ENCODE data around the gene ANKRD44.

The ANKRD44 gene

DNA sequence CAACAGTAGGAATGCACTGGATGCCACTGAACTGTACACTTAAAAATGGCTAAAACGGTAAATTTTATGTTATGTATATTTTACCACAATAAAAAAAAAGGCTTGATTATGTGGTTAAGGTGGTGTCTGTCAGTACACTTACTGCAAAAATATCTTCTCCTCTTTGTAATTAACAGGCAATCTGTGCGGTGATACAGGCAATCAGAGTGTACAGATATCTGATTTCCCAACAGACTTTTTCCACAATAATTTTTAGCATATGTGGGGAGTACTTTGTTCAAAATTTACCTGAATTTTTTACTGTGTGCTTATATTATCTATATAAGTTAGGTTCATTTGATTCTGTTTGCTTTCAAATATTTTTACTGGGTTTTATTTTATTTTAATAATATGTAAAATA lies 209.1 kb downstream of the ANKRD44 start:
- Histone ChIP-seq H3K36me3 (replicated peaks) (no peaks in the 10 kb centered on the region), H3K27me3 (replicated peaks) (no peaks in the 10 kb centered on the region), H3K4me3 (ENCODE audit: low read depth, low read length) (no peak overlapping the region), H3K27ac (no peak overlapping the region)
- in situ Hi-C loops (cut with HindIII; ENCODE audit: low pct_ligation_motif_present, low sequenced_read_pairs): no loop called here
- TF ChIP-seq, protein P1, sequence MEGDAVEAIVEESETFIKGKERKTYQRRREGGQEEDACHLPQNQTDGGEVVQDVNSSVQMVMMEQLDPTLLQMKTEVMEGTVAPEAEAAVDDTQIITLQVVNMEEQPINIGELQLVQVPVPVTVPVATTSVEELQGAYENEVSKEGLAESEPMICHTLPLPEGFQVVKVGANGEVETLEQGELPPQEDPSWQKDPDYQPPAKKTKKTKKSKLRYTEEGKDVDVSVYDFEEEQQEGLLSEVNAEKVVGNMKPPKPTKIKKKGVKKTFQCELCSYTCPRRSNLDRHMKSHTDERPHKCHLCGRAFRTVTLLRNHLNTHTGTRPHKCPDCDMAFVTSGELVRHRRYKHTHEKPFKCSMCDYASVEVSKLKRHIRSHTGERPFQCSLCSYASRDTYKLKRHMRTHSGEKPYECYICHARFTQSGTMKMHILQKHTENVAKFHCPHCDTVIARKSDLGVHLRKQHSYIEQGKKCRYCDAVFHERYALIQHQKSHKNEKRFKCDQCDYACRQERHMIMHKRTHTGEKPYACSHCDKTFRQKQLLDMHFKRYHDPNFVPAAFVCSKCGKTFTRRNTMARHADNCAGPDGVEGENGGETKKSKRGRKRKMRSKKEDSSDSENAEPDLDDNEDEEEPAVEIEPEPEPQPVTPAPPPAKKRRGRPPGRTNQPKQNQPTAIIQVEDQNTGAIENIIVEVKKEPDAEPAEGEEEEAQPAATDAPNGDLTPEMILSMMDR (IDR thresholded peaks at IDR 0.05; ENCODE audit: low read depth, low read length, missing control alignments): no peak
- DNase-seq: no peak

DNA sequence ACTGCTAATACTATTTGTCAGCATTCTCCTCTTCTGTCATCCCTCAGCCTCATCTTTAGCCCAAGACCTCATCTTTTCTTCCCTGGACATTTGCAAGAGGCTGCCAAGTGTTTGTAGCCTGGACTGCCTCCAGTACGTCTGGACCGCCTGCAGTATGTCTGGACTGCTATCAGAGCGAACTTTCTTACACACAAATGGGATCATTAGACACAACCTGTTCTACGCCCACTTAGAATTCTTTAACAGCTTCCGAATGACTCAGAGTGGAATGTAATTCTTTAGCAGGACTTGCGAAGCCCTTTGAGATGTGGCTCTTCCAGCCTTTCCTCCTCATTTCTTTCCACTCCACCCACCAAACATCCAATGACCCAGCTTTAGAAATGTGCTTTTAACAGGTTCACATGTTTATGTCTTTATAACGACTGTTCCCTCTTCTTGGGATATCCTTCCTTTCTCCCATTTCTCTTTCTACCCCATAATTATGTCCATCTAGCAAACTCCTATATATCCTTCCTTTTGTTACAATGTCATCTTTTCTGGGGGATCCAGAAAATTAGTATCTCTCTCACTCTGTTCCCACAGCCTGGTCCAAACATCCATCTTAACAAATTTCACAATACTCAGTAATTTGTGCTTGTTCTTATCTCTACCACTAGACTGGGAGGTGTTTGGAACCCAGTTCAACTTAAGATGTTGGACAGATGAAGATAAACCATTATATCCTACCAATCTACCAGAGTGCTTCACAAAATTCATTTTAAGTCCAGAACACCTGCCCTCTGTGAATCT lies 212.8 kb downstream of the ANKRD44 start:
- Histone ChIP-seq H3K4me3 (ENCODE audit: low read depth, low read length) (no peak overlapping the region), H3K27me3 (replicated peaks) (no peaks in the 10 kb centered on the region), H3K27ac (no peak overlapping the region), H3K36me3 (replicated peaks) (no peaks in the 10 kb centered on the region)
- peak; percentile 87 for DNase-seq
- in situ Hi-C loops (cut with HindIII; ENCODE audit: low pct_ligation_motif_present, low sequenced_read_pairs): no loop called here
- TF ChIP-seq, protein P1 (IDR thresholded peaks at IDR 0.05; ENCODE audit: low read depth, low read length, missing control alignments): no peak

DNA sequence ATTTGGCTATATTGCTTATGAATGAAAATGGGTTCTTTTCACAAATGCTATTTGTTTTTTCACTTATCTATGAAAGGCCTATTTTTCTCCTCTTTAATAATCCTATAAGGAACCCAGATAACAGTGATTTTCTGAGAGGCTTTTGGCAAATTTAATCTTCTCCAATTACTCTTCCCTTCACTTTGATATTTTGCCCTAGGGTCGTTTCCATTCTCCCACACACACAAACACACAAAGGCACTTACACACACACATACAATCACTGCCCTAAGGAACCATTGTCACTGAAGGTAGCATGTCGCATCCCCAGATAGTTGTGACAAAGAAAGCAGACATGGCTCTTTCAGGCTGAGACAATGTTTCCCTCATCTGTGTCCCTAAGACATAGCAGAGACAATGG lies 213.9 kb downstream of the ANKRD44 start:
- TF ChIP-seq, protein P1 (IDR thresholded peaks at IDR 0.05; ENCODE audit: low read depth, low read length, missing control alignments): no peak
- Histone ChIP-seq H3K36me3 (replicated peaks) (no peaks in the 10 kb centered on the region), H3K4me3 (ENCODE audit: low read depth, low read length) (no peak overlapping the region), H3K27ac (no peak overlapping the region), H3K27me3 (replicated peaks) (no peaks in the 10 kb centered on the region)
- in situ Hi-C loops (cut with HindIII; ENCODE audit: low pct_ligation_motif_present, low sequenced_read_pairs): no loop called here
- no peak for DNase-seq

GRCh38 chr2:197092431-197092830 lies 218.1 kb downstream of the ANKRD44 start:
- Histone ChIP-seq H3K4me3 (ENCODE audit: low read depth, low read length) (no peak overlapping the region), H3K36me3 (replicated peaks) (no peaks in the 10 kb centered on the region), H3K27me3 (replicated peaks) (no peaks in the 10 kb centered on the region), H3K27ac (no peak overlapping the region)
- in situ Hi-C loops (cut with HindIII; ENCODE audit: low pct_ligation_motif_present, low sequenced_read_pairs): no loop called here
- peak; percentile 25 for DNase-seq
- TF ChIP-seq, protein P1 (IDR thresholded peaks at IDR 0.05; ENCODE audit: low read depth, low read length, missing control alignments): no peak

- Histone ChIP-seq H3K27ac (no peak overlapping the region), H3K4me3 (ENCODE audit: low read depth, low read length) (no peak overlapping the region), H3K36me3 (replicated peaks) (no peaks in the 10 kb centered on the region), H3K27me3 (replicated peaks) (no peaks in the 10 kb centered on the region)
- TF ChIP-seq, protein P1 (IDR thresholded peaks at IDR 0.05; ENCODE audit: low read depth, low read length, missing control alignments): no peak
- DNase-seq: no peak
- in situ Hi-C loops (cut with HindIII; ENCODE audit: low pct_ligation_motif_present, low sequenced_read_pairs): no loop called here
These were observed 219.7 kb downstream of the ANKRD44 start for GRCh38 chr2:197090742-197091367.

Data from brain microvascular endothelial cell (primary cell).